Omental fat pad (tissue), 4 donors: ENCODE results near the gene EXTL1. TPM values are rescaled to one million over a fixed set of nuclear protein-coding genes. Genes with fewer than 3 reads are reported as not detected.

ENCODE experiments used
- ATAC-seq: fragments of 150-250 bp; one replicate; pipeline ENCODE4 v1.9.1; 2016; ENCODE audit warnings: mild to moderate bottlenecking, moderate library complexity; ENCODE audit not compliant: low FRiP score
- DNase-seq: peaks from one replicate; pipeline ENCODE4 v3.0.0-alpha.2; 2019; ENCODE audit warnings: low spot score
- CTCF ChIP-seq, 3 donors: fragments of 450-650 bp; IDR thresholded peaks; one replicate each; pipeline ENCODE4 v1.5.1; 2016 to 2017; ENCODE audit warnings: antibody characterized with exemption in 3 of 3, mild to moderate bottlenecking in 3 of 3, moderate library complexity in 2 of 3
- total RNA-seq, 4 donors: library from RNA; depleted of rRNA; stranded (reverse); fragments of >200 nt; gene quantifications; one replicate each; pipeline ENCODE4 v1.1.0, GENCODE V29; 2016

EXTL1 gene, protein sequence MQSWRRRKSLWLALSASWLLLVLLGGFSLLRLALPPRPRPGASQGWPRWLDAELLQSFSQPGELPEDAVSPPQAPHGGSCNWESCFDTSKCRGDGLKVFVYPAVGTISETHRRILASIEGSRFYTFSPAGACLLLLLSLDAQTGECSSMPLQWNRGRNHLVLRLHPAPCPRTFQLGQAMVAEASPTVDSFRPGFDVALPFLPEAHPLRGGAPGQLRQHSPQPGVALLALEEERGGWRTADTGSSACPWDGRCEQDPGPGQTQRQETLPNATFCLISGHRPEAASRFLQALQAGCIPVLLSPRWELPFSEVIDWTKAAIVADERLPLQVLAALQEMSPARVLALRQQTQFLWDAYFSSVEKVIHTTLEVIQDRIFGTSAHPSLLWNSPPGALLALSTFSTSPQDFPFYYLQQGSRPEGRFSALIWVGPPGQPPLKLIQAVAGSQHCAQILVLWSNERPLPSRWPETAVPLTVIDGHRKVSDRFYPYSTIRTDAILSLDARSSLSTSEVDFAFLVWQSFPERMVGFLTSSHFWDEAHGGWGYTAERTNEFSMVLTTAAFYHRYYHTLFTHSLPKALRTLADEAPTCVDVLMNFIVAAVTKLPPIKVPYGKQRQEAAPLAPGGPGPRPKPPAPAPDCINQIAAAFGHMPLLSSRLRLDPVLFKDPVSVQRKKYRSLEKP
- under 1 TPM in 1 of 4 donors, not detected in 3; 0.65 TPM for total RNA-seq

- no peak for TF ChIP-seq CTCF (IDR thresholded peaks at IDR 0.05)
- DNase-seq (no peak), ATAC-seq (peak; percentile 19)
Measured at GRCh38 chr1:26021647-26022403, at the start of gene EXTL1. TSS of gene EXTL1 (plus strand) at chr1:26021775. CDS start at chr1:26022647, 872 bp downstream.

- no peak for TF ChIP-seq CTCF (IDR thresholded peaks at IDR 0.05)
- ATAC-seq (no peak), DNase-seq (no peak)
Measured at GRCh38 chr1:25971811-25972180, 49.8 kb upstream of the EXTL1 start.

DNA sequence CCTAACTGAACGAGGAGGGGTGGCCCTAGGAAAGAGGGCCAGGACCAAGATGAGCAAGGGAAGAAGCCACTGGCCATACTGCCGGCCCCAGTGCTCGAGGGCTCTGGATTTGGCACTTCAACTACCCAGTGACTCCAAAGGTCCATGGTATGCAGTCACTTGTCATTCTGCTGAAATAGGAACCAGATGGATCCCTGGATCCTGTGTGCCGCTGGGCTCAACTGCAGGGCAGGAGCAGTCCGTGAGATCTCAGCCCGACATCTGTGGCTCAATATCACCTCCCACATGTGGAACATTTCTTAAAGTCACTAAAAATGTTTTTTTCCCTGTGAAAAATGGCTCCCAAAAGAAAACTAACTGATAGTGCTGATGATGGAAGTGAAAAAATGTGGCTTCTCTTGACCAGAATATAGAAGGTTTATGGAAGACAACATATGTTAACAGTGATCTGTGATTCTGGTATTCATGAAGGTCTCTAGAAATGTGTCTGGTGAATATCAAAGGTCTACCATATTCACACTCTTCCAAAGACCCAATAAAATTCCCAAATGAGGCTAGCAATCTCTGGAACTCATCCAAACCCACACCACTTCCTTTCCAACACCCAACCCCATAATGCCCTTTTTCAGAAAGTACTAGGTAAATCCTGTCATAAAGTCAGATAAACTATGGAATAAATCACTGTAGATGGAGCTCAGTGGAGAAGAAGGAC, 47.8 kb upstream of the EXTL1 start:
- no peak for TF ChIP-seq CTCF (IDR thresholded peaks at IDR 0.05)
- DNase-seq = no peak
- no peak for ATAC-seq

GRCh38 chr1:25977801-25978200, 43.8 kb upstream of the EXTL1 start:
- TF ChIP-seq CTCF (IDR thresholded peaks at IDR 0.05) = no peak
- DNase-seq (no peak), ATAC-seq (no peak)

DNA sequence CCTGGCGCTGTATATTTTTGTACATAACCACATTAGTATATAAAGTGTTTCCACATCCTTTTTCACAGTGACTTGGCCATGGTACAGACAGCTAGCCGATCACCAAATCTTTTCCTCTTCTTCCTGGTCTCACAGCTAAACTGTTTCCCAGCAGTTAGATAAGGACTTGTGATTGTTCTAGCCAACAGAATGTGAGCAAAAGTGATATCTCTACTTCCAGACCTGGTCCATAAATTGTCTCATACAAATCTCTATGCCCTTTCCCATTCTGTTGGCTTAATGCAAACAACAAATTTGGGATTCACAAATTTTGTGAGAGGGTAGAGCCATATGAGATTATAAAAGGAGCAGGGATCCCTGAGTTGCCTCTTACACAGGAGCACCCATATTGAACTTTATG, 43.2 kb upstream of the EXTL1 start:
- ATAC-seq (no peak), DNase-seq (no peak)
- no peak for TF ChIP-seq CTCF (IDR thresholded peaks at IDR 0.05)

DNA sequence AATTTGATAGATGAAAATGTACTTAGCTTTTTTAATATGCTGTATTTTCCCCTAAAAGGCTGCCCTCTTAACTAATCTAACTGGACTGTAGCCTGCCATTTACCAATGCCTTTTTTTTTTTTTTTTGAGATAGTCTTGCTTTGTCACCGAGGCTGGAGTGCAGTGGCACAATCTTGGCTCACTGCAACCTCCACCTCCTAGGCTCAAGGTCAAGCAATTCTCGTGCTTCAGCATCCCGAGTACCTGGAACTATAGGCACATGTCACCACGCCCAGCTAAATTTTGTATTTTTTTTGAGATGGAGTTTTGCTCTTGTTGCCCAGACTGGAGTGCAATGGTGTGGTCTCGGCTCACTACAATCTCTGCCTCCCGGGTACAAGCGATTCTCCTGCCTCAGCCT, 42.4 kb upstream of the EXTL1 start:
- ATAC-seq (no peak), DNase-seq (no peak)
- TF ChIP-seq CTCF (IDR thresholded peaks at IDR 0.05) = no peak
